C4-2B (cell line): Measurements from ENCODE around the gene SP3.

Experiments
- H3K27ac ChIP-seq: fragments of 450-650 bp; 2 replicates; pipeline ENCODE4 v1.5.1; 2017
- ZFX ChIP-seq: fragments of 450-650 bp; IDR thresholded peaks from 2 replicates; pipeline ENCODE4 v1.6.1; 2017
- TF ChIP-seq, protein P1 (sequence below): fragments of 450-650 bp; conservative IDR thresholded peaks from 2 replicates; pipeline ENCODE4 v1.5.1; 2017; ENCODE audit warnings: mild to moderate bottlenecking

SP3 gene

DNA sequence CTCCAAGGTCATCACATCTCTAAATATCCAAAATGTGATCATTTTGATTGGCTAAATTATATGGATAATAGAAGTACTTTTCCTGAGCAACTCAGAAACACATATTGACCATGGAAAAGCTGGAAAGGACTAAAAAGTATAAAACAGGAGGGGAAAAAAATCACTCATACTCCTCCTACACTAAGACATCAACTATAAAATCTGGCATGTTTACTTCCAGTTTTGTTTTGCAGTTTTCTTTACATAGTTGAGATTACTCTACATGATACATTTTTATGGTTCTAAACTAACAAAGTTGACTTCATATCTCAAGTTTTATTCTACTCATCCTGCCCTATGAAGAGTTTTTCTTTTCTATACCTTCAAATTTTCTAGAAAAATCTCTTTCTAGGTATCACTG lies 46.0 kb upstream of the SP3 start:
- TF ChIP-seq, protein P1, sequence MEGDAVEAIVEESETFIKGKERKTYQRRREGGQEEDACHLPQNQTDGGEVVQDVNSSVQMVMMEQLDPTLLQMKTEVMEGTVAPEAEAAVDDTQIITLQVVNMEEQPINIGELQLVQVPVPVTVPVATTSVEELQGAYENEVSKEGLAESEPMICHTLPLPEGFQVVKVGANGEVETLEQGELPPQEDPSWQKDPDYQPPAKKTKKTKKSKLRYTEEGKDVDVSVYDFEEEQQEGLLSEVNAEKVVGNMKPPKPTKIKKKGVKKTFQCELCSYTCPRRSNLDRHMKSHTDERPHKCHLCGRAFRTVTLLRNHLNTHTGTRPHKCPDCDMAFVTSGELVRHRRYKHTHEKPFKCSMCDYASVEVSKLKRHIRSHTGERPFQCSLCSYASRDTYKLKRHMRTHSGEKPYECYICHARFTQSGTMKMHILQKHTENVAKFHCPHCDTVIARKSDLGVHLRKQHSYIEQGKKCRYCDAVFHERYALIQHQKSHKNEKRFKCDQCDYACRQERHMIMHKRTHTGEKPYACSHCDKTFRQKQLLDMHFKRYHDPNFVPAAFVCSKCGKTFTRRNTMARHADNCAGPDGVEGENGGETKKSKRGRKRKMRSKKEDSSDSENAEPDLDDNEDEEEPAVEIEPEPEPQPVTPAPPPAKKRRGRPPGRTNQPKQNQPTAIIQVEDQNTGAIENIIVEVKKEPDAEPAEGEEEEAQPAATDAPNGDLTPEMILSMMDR: no peak
- TF ChIP-seq ZFX: no peak
- no peak overlapping the region for H3K27ac ChIP-seq

DNA sequence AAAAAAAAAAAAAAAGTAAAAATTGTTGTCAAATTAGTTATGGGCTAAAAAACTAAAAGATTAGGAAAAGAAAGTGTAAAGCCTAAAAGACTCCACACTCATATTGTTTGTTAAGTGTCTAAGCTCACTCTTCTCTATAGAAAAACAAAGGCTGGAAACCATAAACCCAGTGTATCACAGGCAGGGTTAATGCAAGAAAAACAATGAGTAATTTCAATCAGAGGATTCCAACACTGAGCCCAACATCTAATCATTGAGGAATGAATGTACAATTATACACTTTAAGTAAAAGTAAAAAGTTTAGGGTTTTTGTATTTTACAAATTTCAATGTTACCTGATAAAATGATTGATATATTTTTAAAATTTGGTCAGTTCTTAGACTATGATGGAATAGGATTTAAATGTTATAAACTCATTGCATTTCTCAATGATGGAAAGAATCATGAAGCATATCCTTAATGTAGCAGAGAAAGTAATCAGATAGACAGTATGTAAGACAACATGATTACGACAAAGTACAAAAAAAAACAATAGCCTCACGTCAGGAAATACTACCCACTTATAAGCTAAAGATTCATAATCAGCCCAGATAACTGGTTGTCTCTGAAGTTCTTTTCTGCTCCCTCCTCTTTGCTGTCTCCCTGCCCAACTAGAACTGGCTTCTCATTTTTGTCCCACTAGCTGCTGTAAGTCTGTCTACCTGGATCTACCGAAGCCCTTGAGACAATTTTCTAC lies 44.5 kb upstream of the SP3 start:
- TF ChIP-seq, protein P1: no peak
- no peak for TF ChIP-seq ZFX
- no peak overlapping the region for H3K27ac ChIP-seq

DNA sequence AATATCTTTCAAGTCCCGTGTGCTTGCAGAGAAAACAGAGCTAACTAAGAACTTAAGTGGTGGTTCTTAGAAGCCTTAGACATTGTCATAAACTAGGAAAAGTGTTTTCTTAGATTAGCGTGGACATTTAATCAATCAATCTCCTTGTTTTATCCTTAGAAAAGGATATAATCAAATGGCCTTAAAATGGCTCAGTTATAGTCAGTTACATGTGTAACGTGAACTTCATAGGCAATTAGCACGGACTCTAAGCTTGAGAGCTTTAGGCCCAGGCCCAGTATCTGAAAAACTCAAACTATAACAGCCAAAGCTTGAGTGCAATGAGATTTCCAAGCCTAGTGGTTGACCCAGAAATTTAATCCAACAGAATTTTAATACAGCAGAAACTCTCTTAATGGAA lies 43.5 kb upstream of the SP3 start:
- no peak for TF ChIP-seq ZFX
- TF ChIP-seq, protein P1: no peak
- H3K27ac ChIP-seq: no peak overlapping the region

DNA sequence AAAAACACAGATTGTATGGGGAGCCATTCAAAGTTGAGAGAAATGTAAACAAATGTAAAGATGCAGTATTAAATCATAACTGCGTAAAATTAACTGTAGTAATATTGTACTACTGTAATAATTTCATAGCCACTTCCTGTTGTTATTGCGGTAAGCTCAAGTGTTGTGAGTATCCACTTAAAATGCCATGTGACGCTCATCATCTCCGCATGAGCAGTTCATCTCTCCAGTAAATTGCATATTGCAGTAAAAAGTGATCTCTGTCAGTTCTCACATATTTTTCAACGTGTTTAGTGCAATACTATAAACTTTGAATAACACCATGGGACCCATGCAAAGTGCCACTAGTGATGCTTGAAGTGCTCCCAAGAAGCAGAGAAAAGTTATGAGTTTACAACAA lies 41.8 kb upstream of the SP3 start:
- TF ChIP-seq, protein P1: no peak
- no peak for TF ChIP-seq ZFX
- no peak overlapping the region for H3K27ac ChIP-seq

DNA sequence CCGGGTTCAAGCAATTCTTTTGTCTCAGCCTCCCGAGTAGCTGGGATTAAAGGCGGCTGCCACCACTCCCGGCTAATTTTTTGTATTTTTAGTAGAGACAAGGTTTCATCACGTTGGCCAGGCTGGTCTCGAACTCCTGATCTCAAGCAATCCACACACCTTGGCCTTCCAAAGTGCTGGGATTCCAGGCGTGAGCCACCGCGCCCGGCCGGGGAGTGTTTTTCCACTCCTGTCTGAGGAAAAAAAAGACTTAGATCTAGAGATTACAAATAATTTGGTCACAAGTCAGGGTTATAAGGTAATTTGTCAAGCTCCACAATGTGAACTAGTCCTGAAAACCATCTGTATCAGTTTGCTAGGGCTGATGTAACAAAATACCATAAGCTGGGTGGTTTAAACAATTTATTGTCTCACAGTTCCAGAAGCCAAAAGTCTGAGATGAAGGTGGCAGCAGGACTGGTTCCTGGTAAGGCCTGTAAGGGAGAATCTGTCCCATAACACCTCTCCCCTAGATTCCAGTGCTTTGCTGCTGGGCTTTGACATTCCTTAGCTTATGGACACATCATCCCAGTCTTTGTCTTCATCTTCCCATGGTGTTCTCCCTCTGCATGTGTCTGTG lies 40.7 kb upstream of the SP3 start:
- TF ChIP-seq, protein P1: no peak
- TF ChIP-seq ZFX: no peak
- H3K27ac ChIP-seq: no peak overlapping the region

DNA sequence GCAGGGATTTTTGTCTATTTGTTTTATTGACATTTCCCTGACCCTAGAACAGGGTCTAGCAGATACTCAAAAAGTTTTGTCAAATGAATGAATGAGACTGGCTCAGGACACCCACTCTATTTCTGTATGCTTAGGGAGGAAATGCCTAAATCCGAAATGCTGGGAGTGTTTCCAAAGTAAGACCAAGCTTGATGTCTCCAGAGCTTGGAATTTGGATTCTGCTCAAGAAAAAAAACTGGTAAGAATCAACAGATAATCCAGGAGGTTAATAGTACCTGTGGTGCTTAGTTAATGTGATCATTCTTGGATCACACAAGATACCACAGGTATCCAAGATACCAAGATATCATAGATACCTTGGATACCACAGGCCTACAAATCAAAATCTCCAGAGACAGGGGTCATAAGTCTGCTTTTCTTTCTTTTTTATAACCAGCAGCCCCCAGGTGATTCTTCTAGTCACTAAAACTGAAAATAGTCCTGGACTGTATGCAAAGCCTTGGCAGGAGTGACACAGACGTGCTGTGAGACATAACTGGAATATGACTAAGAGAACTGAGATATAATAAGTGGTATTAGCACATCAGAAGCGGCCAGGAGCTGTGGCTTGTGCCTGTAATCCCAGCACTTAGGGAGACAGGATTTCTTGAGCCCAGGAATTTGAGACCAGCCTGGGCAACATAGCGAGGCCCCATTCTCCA lies 39.9 kb upstream of the SP3 start:
- H3K27ac ChIP-seq: no peak overlapping the region
- TF ChIP-seq, protein P1: no peak
- no peak for TF ChIP-seq ZFX
